GM23338 (cell line): ENCODE data around the gene ZNF831. TPM values are rescaled to one million over a fixed set of nuclear protein-coding genes. Genes with fewer than 3 reads are reported as not detected.

Source experiments
- ATAC-seq: fragments of 200-7000 bp; cut with Tn5 transposase; 3 replicates; pipeline ENCODE4 v1.9.1; 2020
- DNase-seq: peaks from one replicate; pipeline ENCODE4 v3.0.0-alpha.2; 2015; ENCODE audit warnings: low spot score
- H2AFZ ChIP-seq: fragments of 200-600 bp; sonication (generic); 2 replicates; pipeline ENCODE4 v1.8.0; 2016; ENCODE audit warnings: antibody characterized with exemption, mild to moderate bottlenecking, moderate library complexity
- H3F3A ChIP-seq: fragments of 200-600 bp; sonication (generic); replicated peaks from 2 replicates; pipeline ENCODE4 v1.8.0; 2017; ENCODE audit warnings: antibody characterized with exemption, mixed run types, low read depth
- H3K27ac ChIP-seq: fragments of 200-600 bp; sonication (generic); 2 replicates; pipeline ENCODE4 v1.6.1; 2016; ENCODE audit warnings: low read depth
- H3K27me3 ChIP-seq: fragments of 200-600 bp; sonication (generic); 2 replicates; pipeline ENCODE4 v1.8.0; 2016; ENCODE audit warnings: mild to moderate bottlenecking, mixed run types, moderate library complexity; ENCODE audit not compliant: insufficient read depth
- H3K36me3 ChIP-seq: fragments of 200-600 bp; sonication (generic); 2 replicates; pipeline ENCODE4 v1.8.0; 2016; ENCODE audit warnings: mild to moderate bottlenecking; ENCODE audit not compliant: insufficient read depth
- H3K4me1 ChIP-seq: fragments of 200-600 bp; sonication (generic); 2 replicates; pipeline ENCODE4 v1.8.0; 2016; ENCODE audit warnings: mild to moderate bottlenecking, moderate library complexity; ENCODE audit not compliant: insufficient read depth
- H3K4me2 ChIP-seq: fragments of 200-600 bp; sonication (generic); 2 replicates; pipeline ENCODE4 v1.7.1; 2017; ENCODE audit warnings: mixed run types
- H3K4me3 ChIP-seq: fragments of 200-600 bp; sonication (generic); 2 replicates; pipeline ENCODE4 v1.6.1; 2016; ENCODE audit warnings: mixed run types
- H3K79me2 ChIP-seq: fragments of 200-600 bp; sonication (generic); replicated peaks from 2 replicates; pipeline ENCODE4 v1.8.0; 2017; ENCODE audit warnings: mild to moderate bottlenecking; ENCODE audit not compliant: insufficient read depth
- H3K9me2 ChIP-seq: fragments of 200-600 bp; sonication (generic); 2 replicates; pipeline ENCODE4 v1.8.0; 2017; ENCODE audit not compliant: insufficient read depth
- H4K20me1 ChIP-seq: fragments of 200-600 bp; sonication (generic); replicated peaks from 2 replicates; pipeline ENCODE4 v1.8.0; 2017; ENCODE audit warnings: mild to moderate bottlenecking; ENCODE audit not compliant: insufficient read depth
- H3K27ac Mint-ChIP-seq: 2 replicates; pipeline ENCODE4 v1.8.0; 2020; ENCODE audit warnings: inconsistent platforms, mild to moderate bottlenecking, moderate library complexity, mixed read lengths
- H3K27me3 Mint-ChIP-seq: 3 replicates; pipeline ENCODE4 v1.8.0; 2022; ENCODE audit warnings: low read depth, mild to moderate bottlenecking, moderate library complexity, mixed read lengths, inconsistent platforms; ENCODE audit not compliant: insufficient read depth, poor library complexity
- H3K36me3 Mint-ChIP-seq: 3 replicates; pipeline ENCODE4 v1.8.0; 2021; ENCODE audit warnings: low read depth, mild to moderate bottlenecking, inconsistent platforms, moderate library complexity, mixed read lengths
- H3K4me1 Mint-ChIP-seq: 3 replicates; pipeline ENCODE4 v1.8.0; 2020; ENCODE audit warnings: mild to moderate bottlenecking, inconsistent platforms, mixed read lengths
- H3K4me3 Mint-ChIP-seq: 3 replicates; pipeline ENCODE4 v1.8.0; 2021; ENCODE audit warnings: moderate library complexity, mild to moderate bottlenecking, inconsistent platforms, mixed read lengths
- H3K9me3 Mint-ChIP-seq: 3 replicates; pipeline ENCODE4 v1.8.0; 2020; ENCODE audit warnings: moderate library complexity, mild to moderate bottlenecking, inconsistent platforms, mixed read lengths
- CREB1 ChIP-seq: fragments of 250-450 bp; sonication (Bioruptor Pico); IDR thresholded peaks from 2 replicates; pipeline ENCODE4 v1.5.0; 2020; ENCODE audit warnings: low read depth, mild to moderate bottlenecking, moderate library complexity
- CTCF ChIP-seq, 2 experiments: fragments of 200-600 bp in 1 of 2; sonication (generic) in 1 of 2; conservative IDR thresholded peaks; 2 replicates each; pipeline versions ENCODE4 v1.5.1 to v1.6.1; 2016 to 2017; ENCODE audit warnings: antibody characterized with exemption in 2 of 2, low read depth in 2 of 2, mild to moderate bottlenecking in 2 of 2, moderate library complexity in 1 of 2
- ETS1 ChIP-seq: IDR thresholded peaks from 2 replicates; pipeline ENCODE4 v1.6.1; 2016; ENCODE audit warnings: antibody characterized with exemption
- EZH2 ChIP-seq: fragments of 200-600 bp; sonication (generic); IDR thresholded peaks from one replicate; pipeline ENCODE4 v1.8.0; 2017; ENCODE audit warnings: antibody characterized with exemption, mild to moderate bottlenecking, low read depth; ENCODE audit not compliant: unreplicated experiment
- EZH2phosphoT487 ChIP-seq: fragments of 200-600 bp; sonication (generic); IDR thresholded peaks from one replicate; pipeline ENCODE4 v1.8.1; 2018; ENCODE audit warnings: antibody characterized with exemption; ENCODE audit not compliant: unreplicated experiment
- JUNB ChIP-seq: IDR thresholded peaks from one replicate; pipeline ENCODE4 v1.6.1; 2016; ENCODE audit warnings: antibody characterized with exemption; ENCODE audit not compliant: unreplicated experiment
- NANOG ChIP-seq: IDR thresholded peaks from 2 replicates; pipeline ENCODE4 v1.6.1; 2016; ENCODE audit warnings: antibody characterized with exemption, borderline replicate concordance
- POLR2AphosphoS5 ChIP-seq: IDR thresholded peaks from 2 replicates; pipeline ENCODE4 v1.6.1; 2016; ENCODE audit warnings: antibody characterized with exemption, low read depth
- STAT1 ChIP-seq: IDR thresholded peaks from one replicate; pipeline ENCODE4 v1.6.1; 2016; ENCODE audit warnings: antibody characterized with exemption; ENCODE audit not compliant: unreplicated experiment
- ZNF114 ChIP-seq: fragments of 250-450 bp; sonication (Bioruptor Pico); IDR thresholded peaks from 2 replicates; pipeline ENCODE4 v1.5.0; 2020; ENCODE audit warnings: mild to moderate bottlenecking, moderate library complexity
- ZNF331 ChIP-seq: fragments of 250-450 bp; sonication (Bioruptor Pico); IDR thresholded peaks from 2 replicates; pipeline ENCODE4 v1.5.0; 2020; ENCODE audit warnings: low read depth, mild to moderate bottlenecking, moderate library complexity
- ZNF462 ChIP-seq: fragments of 250-450 bp; sonication (Bioruptor Pico); IDR thresholded peaks from 2 replicates; pipeline ENCODE4 v1.5.0; 2020; ENCODE audit warnings: mild to moderate bottlenecking, moderate library complexity
- polyA plus RNA-seq: library from polyadenylated mRNA; unstranded; fragments of >200 nt; fragmentation: Nextera tagmentation; extraction: Ambion mirVana; gene quantifications from 2 replicates; pipeline ENCODE4 v1.2.1, GENCODE V29; 2016
- total RNA-seq: library from RNA; depleted of rRNA; stranded (reverse); fragments of >200 nt; shearing (Covaris generic); gene quantifications from 2 replicates; pipeline ENCODE4 v1.2.3, GENCODE V29; 2014

The ZNF831 gene
- total and polyA plus RNA-seq, 2 experiments from 2014 or later = not detected

- Mint-ChIP-seq H3K27ac (no peak overlapping the region), H3K4me1 (peaks cover 2% of the 10 kb centered on the region; the same call in 2 of the 3 replicates), H3K9me3 (no peaks in the 10 kb centered on the region; the same call in 2 of the 3 replicates), H3K4me3 (no peak overlapping the region), H3K27me3 (no peaks in the 10 kb centered on the region), H3K36me3 (no peaks in the 10 kb centered on the region)
- Histone ChIP-seq H3F3A (no peaks in the 10 kb centered on the region), H3K27me3 (no peaks in the 10 kb centered on the region), H2AFZ (no peak overlapping the region), H3K36me3 (no peaks in the 10 kb centered on the region), H3K4me2 (no peak overlapping the region), H3K4me1 (no peaks in the 10 kb centered on the region), H4K20me1 (no peaks in the 10 kb centered on the region), H3K27ac (no peak overlapping the region), H3K9me2 (no peaks in the 10 kb centered on the region), H3K4me3 (no peak overlapping the region), H3K79me2 (no peaks in the 10 kb centered on the region)
- no peak for DNase-seq
- ATAC-seq = no peak
- no peak for TF ChIP-seq NANOG
Measured at GRCh38 chr20:59175861-59176260, 12.2 kb downstream of the ZNF831 start.

GRCh38 chr20:59176812-59177211, 13.2 kb downstream of the ZNF831 start:
- H3K4me3 Mint-ChIP-seq = no peak overlapping the region
- H3K36me3 ChIP-seq = no peaks in the 10 kb centered on the region
- no peaks in the 10 kb centered on the region for H3F3A ChIP-seq
- H3K4me3 ChIP-seq = no peak overlapping the region
- no peaks in the 10 kb centered on the region for H3K36me3 Mint-ChIP-seq
- H3K4me1 Mint-ChIP-seq = peaks cover 2% of the 10 kb centered on the region; the same call in 2 of the 3 replicates
- H3K9me3 Mint-ChIP-seq = no peaks in the 10 kb centered on the region; the same call in 2 of the 3 replicates
- ATAC-seq (no peak), DNase-seq (no peak)
- H3K79me2 ChIP-seq = no peaks in the 10 kb centered on the region
- H3K9me2 ChIP-seq = no peaks in the 10 kb centered on the region
- no peaks in the 10 kb centered on the region for H3K27me3 Mint-ChIP-seq
- no peaks in the 10 kb centered on the region for H3K27me3 ChIP-seq
- H4K20me1 ChIP-seq = no peaks in the 10 kb centered on the region
- H3K27ac ChIP-seq = no peak overlapping the region
- no peak overlapping the region for H2AFZ ChIP-seq
- no peaks in the 10 kb centered on the region for H3K4me1 ChIP-seq
- H3K27ac Mint-ChIP-seq = no peak overlapping the region
- no peak overlapping the region for H3K4me2 ChIP-seq
- TF ChIP-seq CTCF (conservative IDR thresholded peaks at IDR 0.05; ENCODE audit: low read depth in 2 of 2) (no peak), POLR2AphosphoS5 (no peak), ZNF331 (CRISPR knock-in tag) (no peak), EZH2 (no peak), STAT1 (no peak), CREB1 (CRISPR knock-in tag) (no peak), JUNB (no peak), EZH2phosphoT487 (no peak), ETS1 (no peak), ZNF462 (CRISPR knock-in tag) (no peak), ZNF114 (CRISPR knock-in tag) (no peak)
